GM18505 (cell line): Measurements from ENCODE around the gene NDST4.

Experiments used
- ATAC-seq: cut with Tn5 transposase; IDR thresholded peaks from one replicate; pipeline ENCODE4 v1.9.1; 2021; ENCODE audit not compliant: unreplicated experiment
- POLR2A ChIP-seq: IDR thresholded peaks from 4 replicates; pipeline ENCODE4 v1.6.1; 2011; ENCODE audit warnings: borderline replicate concordance; ENCODE audit not compliant: insufficient read depth, insufficient read length; ENCODE audit errors: extremely low read depth

The NDST4 gene

DNA sequence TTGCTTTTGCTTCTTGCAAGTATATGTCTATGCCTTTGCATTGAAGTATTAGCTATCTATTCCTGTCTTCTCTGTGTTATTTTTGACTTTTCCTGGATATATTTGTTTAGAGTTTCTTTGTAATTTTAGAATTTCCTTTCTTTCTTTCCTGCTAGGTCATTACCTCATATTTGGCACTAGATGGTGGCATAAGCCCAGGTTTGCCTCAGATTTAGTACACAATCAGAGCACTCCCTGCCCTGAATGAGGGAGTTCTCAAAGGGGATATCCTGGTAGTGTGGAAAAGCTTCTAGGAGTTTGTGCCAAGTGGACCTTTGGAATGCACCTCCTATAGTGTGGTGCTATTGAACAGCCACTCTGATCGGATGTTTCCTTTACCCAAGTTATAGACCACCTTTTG is 333.2 kb downstream of the NDST4 start:
- no peak for TF ChIP-seq POLR2A
- ATAC-seq, result no peak
